ENCODE results near the gene CDC73.

CDC73 gene

GRCh38 chr1:193141804-193142203, 20.0 kb downstream of the CDC73 start:
- no peak for DNase-seq (ENCODE audit: low read depth)
- no peak for TF ChIP-seq CTCF (IDR thresholded peaks at IDR 0.05; ENCODE audit: insufficient read depth, low read depth, low read length, missing control alignments)
- H3K4me3 ChIP-seq (ENCODE audit: low read depth, low read length), result no peak overlapping the region

GRCh38 chr1:193142409-193142808, 20.6 kb downstream of the CDC73 start:
- no peak for DNase-seq (ENCODE audit: low read depth)
- no peak for TF ChIP-seq CTCF (IDR thresholded peaks at IDR 0.05; ENCODE audit: insufficient read depth, low read depth, low read length, missing control alignments)

GRCh38 chr1:193143285-193143684, 21.5 kb downstream of the CDC73 start:
- DNase-seq (ENCODE audit: low read depth), result no peak
- H3K4me3 ChIP-seq (ENCODE audit: low read depth, low read length), result no peak overlapping the region
- TF ChIP-seq CTCF (IDR thresholded peaks at IDR 0.05; ENCODE audit: insufficient read depth, low read depth, low read length, missing control alignments), result no peak

More at GRCh38 chr1:193142409-193142808, 20.6 kb downstream of the CDC73 start:
- no peak overlapping the region for H3K4me3 ChIP-seq (ENCODE audit: low read depth, low read length)

- DNase-seq (ENCODE audit: low read depth), result no peak
- TF ChIP-seq CTCF (IDR thresholded peaks at IDR 0.05; ENCODE audit: insufficient read depth, low read depth, low read length, missing control alignments), result no peak
- no peak overlapping the region for H3K4me3 ChIP-seq (ENCODE audit: low read depth, low read length)
Measured at GRCh38 chr1:193144361-193144938, 22.6 kb downstream of the CDC73 start.

- no peak overlapping the region for H3K4me3 ChIP-seq (ENCODE audit: low read depth, low read length)
- no peak for TF ChIP-seq CTCF (IDR thresholded peaks at IDR 0.05; ENCODE audit: insufficient read depth, low read depth, low read length, missing control alignments)
- no peak for DNase-seq (ENCODE audit: low read depth)
Measured at GRCh38 chr1:193144999-193145398, 23.2 kb downstream of the CDC73 start.

GRCh38 chr1:193156117-193156821, 34.4 kb downstream of the CDC73 start:
- no peak for TF ChIP-seq CTCF (IDR thresholded peaks at IDR 0.05; ENCODE audit: insufficient read depth, low read depth, low read length, missing control alignments)
- H3K4me3 ChIP-seq (ENCODE audit: low read depth, low read length), result no peak overlapping the region
- no peak for DNase-seq (ENCODE audit: low read depth)

- no peak overlapping the region for H3K4me3 ChIP-seq (ENCODE audit: low read depth, low read length)
- no peak for DNase-seq (ENCODE audit: low read depth)
- no peak for TF ChIP-seq CTCF (IDR thresholded peaks at IDR 0.05; ENCODE audit: insufficient read depth, low read depth, low read length, missing control alignments)
Measured at GRCh38 chr1:193156822-193157142, 35.0 kb downstream of the CDC73 start.
